ENCODE measurements around the gene GLCE.

GLCE gene

DNA sequence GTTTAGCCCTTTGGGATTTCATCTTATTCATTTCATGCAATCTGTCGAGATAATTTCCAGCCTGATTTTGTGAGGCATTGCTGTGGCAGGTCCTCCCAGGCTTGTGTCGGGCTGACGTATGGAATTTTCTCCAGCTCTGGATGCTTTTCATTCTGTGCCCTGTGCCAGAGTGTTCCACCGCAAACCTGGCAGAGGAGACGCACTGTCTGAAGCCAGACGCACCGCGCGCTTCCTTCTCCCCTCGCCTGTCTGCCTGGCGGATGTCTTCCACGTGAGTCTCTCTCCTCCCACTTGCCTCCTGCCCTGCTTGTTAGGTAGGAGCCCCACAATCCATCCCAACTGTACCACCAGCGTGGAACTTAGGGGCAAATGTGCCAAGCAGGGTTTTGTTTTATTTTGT is 20.1 kb upstream of the GLCE start:
- Mint-ChIP-seq H3K4me1 (peaks cover 12% of the 10 kb centered on the region), H3K4me3 (no peak overlapping the region)

DNA sequence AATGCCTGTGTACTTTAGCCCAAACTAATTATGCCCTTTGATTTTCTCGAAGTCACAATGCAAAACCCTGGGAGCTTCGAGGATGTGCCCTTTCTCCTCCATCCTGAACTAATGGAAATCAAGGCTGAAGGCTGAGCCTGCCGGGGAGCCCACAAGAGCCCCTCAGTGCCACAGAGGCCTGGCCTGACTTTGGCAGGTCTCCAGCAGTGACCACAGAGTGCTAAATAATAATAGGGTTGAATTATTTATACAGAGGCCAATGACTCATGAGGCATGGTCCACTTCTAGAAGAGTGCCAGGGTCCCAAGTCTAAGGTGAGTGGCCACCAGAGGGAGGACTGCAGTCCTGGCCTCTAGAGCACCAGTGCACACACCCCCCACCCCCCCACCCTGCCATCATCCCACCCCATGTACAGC is 19.1 kb upstream of the GLCE start:
- no peak overlapping the region for H3K4me3 Mint-ChIP-seq
- H3K36me3 Mint-ChIP-seq (ENCODE audit: low read depth), result no peaks in the 10 kb centered on the region
- peaks cover 50% of the 10 kb centered on the region for H3K27me3 Mint-ChIP-seq (ENCODE audit: low read depth)
- TF ChIP-seq, protein P1, sequence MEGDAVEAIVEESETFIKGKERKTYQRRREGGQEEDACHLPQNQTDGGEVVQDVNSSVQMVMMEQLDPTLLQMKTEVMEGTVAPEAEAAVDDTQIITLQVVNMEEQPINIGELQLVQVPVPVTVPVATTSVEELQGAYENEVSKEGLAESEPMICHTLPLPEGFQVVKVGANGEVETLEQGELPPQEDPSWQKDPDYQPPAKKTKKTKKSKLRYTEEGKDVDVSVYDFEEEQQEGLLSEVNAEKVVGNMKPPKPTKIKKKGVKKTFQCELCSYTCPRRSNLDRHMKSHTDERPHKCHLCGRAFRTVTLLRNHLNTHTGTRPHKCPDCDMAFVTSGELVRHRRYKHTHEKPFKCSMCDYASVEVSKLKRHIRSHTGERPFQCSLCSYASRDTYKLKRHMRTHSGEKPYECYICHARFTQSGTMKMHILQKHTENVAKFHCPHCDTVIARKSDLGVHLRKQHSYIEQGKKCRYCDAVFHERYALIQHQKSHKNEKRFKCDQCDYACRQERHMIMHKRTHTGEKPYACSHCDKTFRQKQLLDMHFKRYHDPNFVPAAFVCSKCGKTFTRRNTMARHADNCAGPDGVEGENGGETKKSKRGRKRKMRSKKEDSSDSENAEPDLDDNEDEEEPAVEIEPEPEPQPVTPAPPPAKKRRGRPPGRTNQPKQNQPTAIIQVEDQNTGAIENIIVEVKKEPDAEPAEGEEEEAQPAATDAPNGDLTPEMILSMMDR (IDR thresholded peaks at IDR 0.05; ENCODE audit: unreplicated experiment in 3 of 3), result no peak
- peaks cover 21% of the 10 kb centered on the region for H3K4me1 Mint-ChIP-seq
- no peak overlapping the region for H3K27ac Mint-ChIP-seq
- no peaks in the 10 kb centered on the region for H3K9me3 Mint-ChIP-seq

More for the DNA sequence above, 20.1 kb upstream of the GLCE start:
- TF ChIP-seq, protein P1 (IDR thresholded peaks at IDR 0.05; ENCODE audit: unreplicated experiment in 3 of 3), result no peak
- H3K9me3 Mint-ChIP-seq, result no peaks in the 10 kb centered on the region
- no peak overlapping the region for H3K27ac Mint-ChIP-seq
- H3K36me3 Mint-ChIP-seq (ENCODE audit: low read depth), result no peaks in the 10 kb centered on the region
- H3K27me3 Mint-ChIP-seq (ENCODE audit: low read depth), result peaks cover 57% of the 10 kb centered on the region

DNA sequence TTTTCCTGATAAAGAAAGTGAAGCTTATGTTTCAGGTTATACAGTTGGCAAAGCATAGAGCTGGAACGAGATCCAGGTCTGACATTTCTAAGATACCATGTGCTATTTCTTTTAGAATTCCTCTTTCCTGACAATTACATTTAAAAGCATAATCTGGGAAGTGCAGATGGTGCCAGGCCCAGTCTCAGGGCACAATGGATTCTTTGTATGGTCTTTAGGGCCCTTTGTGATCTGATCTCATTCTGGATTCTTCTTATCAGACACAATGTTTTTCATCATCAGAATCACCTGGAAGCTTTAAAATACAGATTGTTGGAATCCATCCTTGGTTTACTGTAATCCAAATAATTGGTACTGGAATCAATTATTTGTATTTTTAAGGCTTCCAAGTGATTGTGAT is 18.6 kb upstream of the GLCE start:
- no peaks in the 10 kb centered on the region for H3K36me3 Mint-ChIP-seq (ENCODE audit: low read depth)
- TF ChIP-seq, protein P1 (IDR thresholded peaks at IDR 0.05; ENCODE audit: unreplicated experiment in 3 of 3), result no peak
- H3K4me1 Mint-ChIP-seq, result peaks cover 21% of the 10 kb centered on the region
- H3K27me3 Mint-ChIP-seq (ENCODE audit: low read depth), result peaks cover 46% of the 10 kb centered on the region
- H3K4me3 Mint-ChIP-seq, result no peak overlapping the region
- no peaks in the 10 kb centered on the region for H3K9me3 Mint-ChIP-seq
- H3K27ac Mint-ChIP-seq, result no peak overlapping the region

DNA sequence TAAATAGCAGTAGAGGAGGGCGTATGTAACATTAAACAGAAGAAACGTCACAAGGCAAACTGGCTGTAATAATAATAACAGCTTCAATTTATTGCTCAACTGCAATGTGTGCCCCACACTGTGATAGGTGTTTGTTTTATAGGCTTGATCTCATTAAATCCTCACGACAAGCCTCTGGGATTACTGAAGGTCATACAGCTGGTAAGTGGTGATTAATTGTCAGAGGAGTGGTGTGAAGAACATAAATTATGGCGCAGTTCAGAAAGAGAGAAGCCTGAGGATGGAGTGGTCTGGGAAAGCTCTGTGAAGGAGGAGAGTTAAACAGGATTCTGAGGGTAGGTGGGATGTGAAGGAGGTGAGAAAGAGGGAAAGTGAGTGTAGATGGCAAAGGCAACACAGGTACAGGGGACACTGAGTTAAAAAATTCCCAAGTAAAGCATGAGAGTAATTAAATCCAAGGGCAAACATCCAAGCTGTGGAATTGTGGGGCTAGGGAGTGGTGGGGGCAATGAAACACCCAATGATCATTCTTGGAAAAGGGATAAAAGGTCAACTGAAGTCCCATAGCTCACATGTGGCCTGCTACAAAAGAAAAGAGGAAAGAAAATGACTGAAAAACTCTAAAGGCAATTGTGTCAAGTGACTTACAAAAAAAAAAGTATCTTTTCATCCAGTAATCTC is 16.5 kb upstream of the GLCE start:
- Mint-ChIP-seq H3K4me3 (peak overlapping the region in 2 of 3 experiments; percentile 3 to 4), H3K27ac (peak overlapping the region in 2 of 3 experiments; percentile 37 to 86), H3K27me3 (ENCODE audit: low read depth) (peaks cover 40% of the 10 kb centered on the region), H3K4me1 (peaks cover 21% of the 10 kb centered on the region), H3K9me3 (no peaks in the 10 kb centered on the region), H3K36me3 (ENCODE audit: low read depth) (no peaks in the 10 kb centered on the region)
- TF ChIP-seq, protein P1 (IDR thresholded peaks at IDR 0.05; ENCODE audit: unreplicated experiment in 3 of 3), result no peak

DNA sequence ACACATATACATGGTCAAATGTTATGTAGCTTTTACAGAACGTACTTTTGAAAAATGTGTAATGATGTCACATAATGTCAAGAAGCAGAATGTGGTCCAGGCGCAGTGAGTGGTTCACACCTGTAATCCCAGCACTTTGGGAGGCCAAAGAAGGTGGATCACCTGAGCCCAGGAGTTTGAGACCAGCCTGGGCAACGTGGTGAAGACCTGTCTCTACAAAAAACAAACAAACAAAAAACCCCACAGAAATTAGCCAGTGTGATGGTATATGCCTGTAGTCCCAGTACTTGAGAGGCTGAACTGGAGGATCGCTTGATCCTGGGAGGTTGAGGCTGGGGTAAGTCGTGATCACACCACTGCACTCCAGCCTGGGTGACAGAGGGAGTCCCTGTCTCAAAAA is 15.9 kb upstream of the GLCE start:
- peaks cover 21% of the 10 kb centered on the region for H3K4me1 Mint-ChIP-seq
- TF ChIP-seq, protein P1 (IDR thresholded peaks at IDR 0.05; ENCODE audit: unreplicated experiment in 3 of 3), result no peak
- peak overlapping the region in 1 of 3 experiments; percentile 86 for H3K27ac Mint-ChIP-seq
- peaks cover 35% of the 10 kb centered on the region for H3K27me3 Mint-ChIP-seq (ENCODE audit: low read depth)
- no peaks in the 10 kb centered on the region for H3K9me3 Mint-ChIP-seq
- no peaks in the 10 kb centered on the region for H3K36me3 Mint-ChIP-seq (ENCODE audit: low read depth)
- no peak overlapping the region for H3K4me3 Mint-ChIP-seq

DNA sequence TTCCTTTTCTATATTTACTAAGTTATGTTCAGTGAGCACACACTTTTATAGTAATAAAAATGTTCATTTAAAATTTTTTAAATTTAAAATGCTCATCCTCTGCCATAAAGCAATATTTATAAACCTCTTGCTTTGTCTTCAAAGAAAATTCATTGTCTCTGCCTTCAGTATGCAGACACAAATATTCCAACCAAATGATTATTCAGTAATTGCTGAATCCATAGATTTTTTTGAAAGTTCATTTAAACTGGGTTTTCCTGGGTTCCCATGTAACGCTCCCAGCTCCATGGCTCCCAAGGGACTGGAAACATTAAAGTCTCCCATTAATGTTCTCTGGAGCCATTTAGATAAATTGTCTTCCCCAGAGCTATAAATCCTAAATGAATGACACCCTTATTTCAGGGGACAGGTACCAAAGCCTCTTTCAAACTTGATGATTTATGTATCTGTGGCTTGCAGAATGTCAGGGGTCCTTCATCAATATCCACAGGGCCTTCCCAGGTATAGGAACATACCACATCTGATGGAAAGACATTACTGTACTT is 15.2 kb upstream of the GLCE start:
- peaks cover 34% of the 10 kb centered on the region for H3K27me3 Mint-ChIP-seq (ENCODE audit: low read depth)

More for the DNA sequence above, 15.2 kb upstream of the GLCE start:
- H3K4me1 Mint-ChIP-seq, result peaks cover 21% of the 10 kb centered on the region
- H3K9me3 Mint-ChIP-seq, result no peaks in the 10 kb centered on the region
- peak overlapping the region; percentile 19 to 85 (median 52) for H3K27ac Mint-ChIP-seq
- TF ChIP-seq, protein P1 (IDR thresholded peaks at IDR 0.05; ENCODE audit: unreplicated experiment in 3 of 3), result no peak
- H3K4me3 Mint-ChIP-seq, result no peak overlapping the region
- no peaks in the 10 kb centered on the region for H3K36me3 Mint-ChIP-seq (ENCODE audit: low read depth)
